Stimulated activated CD4-positive, alpha-beta T cell treated with anti-CD3 and anti-CD28 coated beads, TNF-alpha, amount 100 ng/mL, for 1 hour (primary cell): ENCODE data around the gene HK1.
"Not testable (repeated sequence)": the region's sequence is repeated elsewhere in the genome, so short reads cannot be mapped to it uniquely, and the experiment has no call there.

Experiments used
- DNase-seq, 3 donors: peaks; one replicate each; pipeline ENCODE4 v3.0.0-alpha.2; 2020; ENCODE audit warnings: low read depth in 3 of 3, low spot score in 1 of 3

HK1 gene

DNA sequence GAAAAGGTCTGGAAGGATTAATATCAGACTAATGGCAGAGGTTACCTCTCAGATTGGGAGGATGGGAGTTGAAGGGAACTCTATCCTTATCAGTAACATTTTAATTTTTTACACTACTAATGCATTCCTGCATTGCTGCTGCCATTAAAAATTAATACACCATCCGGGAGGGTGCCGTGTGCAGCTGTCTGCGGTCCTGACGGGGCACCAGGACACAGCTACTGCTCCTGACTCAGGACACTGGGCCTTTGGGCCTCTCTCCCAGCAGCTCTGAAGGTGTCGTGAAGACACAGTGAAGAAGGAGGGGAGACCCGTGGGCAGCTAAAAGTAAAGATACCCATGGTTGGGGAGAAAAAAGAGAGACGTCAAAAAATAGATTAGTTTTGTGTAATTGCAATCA lies 23.4 kb upstream of the HK1 start:
- no peak for DNase-seq

DNA sequence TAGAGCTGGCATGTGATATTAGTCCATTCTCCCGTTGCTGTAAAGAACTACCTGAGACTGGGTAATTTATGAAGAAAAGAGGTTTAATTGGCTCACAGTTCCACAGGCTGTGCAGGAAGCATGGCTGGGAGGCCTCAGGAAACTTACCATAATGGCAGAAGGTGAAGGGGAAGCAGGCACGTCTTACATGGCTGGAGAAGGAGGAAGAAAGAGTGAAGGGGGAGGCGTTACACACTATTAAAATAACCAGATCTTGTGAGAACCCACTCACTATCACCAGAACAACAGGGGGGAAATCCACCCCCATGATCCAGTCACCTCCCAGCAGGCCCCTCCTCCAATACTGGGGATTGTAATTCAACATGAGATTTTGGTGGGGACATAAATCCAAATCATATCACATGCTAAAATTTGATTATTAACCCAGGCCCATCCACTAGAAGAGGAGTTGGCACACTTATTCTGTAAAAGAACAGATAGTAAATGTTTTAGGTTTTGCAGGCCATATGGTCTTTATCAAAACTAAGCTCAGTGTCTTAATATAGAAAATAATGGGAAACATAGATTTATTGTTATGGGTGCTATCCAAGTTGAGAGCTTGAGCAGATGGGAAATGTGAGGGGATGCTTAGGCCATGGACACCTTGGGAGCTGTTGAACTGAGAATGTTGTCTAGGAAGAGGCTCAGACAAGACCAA lies 18.6 kb upstream of the HK1 start:
- DNase-seq: no peak

DNA sequence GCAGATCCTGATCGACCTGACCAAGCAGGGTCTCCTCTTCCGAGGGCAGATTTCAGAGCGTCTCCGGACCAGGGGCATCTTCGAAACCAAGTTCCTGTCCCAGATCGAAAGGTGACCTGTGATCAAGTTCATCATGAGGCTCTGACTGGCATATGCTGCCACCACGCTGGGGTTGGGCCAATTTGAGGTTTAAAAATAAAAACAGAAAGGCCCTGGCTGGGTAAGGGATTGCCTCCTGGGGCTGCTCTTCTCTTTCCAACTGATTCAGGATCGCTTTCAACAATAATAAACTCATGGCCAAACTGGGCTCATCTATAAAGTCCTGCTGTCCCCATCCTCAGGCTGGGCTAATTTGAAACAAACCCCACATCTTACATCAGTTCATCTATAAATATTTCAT lies 17.1 kb upstream of the HK1 start:
- DNase-seq: no peak

DNA sequence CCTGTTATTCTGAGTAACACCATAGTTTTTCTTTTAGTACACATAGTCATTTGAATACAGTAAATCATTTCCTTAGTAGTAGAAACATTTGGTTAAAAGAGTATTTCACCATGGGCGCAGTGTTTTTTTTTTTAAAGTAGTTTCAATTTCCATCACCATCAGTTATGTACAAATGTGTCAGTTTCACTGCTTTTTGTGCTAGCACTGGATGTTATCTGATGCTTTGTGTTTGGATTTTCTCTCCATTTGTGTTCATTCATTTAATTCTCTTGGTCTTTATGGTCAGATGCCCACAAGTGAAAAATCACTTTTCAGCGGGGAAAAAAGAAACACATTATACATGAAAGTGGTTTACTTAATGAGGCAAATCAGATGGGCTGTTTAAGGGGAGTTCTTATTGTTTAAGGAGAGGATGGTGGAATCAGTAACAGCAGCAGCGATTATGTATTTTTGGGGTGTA lies 16.0 kb upstream of the HK1 start:
- DNase-seq: no peak

DNA sequence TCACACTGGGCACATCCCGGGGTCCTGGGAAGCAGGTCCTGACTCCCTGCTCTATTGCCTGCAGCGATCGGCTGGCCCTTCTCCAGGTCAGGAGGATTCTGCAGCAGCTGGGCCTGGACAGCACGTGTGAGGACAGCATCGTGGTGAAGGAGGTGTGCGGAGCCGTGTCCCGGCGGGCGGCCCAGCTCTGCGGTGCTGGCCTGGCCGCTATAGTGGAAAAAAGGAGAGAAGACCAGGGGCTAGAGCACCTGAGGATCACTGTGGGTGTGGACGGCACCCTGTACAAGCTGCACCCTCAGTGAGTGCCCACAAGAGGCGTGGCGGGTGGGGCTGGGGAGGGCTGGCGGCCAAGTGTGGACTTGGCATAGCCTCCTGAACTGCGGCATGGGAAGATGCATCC lies 12.8 kb upstream of the HK1 start:
- no peak for DNase-seq

DNA sequence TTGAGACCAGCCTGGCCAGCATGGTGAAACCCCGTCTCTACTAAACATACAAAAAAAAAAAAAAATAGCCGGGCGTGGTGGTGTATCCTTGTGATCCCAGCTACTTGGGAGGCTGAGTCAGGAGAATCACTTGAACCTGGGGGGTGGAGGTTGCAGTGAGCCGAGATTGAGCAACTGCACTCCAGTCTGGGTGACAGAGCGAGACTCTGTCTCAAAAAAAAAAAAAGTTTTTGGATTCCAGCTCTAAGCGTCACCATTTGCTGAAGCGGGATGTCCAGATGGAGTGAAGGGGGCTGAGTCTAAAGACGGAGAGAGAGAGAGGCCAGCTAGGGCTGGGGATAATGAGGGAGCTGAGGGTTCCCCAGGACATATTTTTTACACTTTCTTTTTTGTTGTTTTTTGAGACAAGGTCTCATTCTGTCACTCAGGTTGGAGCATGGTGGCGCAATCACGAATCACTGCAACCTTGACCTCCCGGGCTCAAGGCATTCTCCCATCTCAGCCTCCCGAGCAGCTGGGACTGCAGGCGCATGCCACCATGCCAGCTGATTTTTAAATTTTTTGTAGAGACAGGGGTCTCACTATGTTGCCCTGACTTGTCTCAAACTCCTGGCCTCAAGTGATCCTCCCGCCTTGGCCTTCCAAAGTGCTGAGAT lies 9.4 kb upstream of the HK1 start:
- no peak for DNase-seq

DNA sequence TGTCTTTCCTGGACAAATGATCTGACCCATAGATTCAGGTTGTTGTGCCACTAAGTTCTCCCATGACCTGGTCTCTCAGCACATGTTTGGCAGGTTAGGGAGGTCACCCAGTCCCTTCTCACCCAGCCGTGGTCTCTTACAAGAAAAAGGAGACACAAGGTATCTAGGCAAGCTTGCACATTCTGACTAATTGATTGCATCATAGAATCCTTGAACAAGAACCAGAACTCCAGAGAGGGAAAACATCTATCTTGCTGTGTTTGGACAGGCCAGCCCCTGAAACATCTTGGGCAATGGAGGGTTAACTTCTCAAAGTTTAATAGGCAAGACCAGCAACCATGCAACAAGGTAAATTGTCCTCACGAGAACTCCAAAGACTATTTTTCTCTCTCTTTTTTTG lies 8.5 kb upstream of the HK1 start:
- no peak for DNase-seq

DNA sequence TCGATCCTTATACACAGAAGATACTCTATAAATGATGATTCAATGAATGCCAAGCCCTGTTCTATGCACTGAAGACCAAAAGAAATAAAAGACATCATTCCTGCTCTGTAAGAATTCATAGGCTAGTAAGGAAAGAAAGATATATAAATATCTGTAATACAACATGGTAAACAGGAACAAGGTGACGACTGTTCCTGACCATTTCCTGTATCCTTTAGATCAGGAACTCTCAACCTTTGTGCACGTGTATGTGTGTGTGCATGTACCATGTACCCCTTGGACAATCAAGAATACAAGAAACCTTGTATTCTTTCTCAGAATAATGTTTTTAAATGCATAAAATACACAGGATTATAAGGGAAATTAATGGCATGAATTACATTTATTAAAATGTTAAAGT lies 7.3 kb upstream of the HK1 start:
- no peak for DNase-seq

DNA sequence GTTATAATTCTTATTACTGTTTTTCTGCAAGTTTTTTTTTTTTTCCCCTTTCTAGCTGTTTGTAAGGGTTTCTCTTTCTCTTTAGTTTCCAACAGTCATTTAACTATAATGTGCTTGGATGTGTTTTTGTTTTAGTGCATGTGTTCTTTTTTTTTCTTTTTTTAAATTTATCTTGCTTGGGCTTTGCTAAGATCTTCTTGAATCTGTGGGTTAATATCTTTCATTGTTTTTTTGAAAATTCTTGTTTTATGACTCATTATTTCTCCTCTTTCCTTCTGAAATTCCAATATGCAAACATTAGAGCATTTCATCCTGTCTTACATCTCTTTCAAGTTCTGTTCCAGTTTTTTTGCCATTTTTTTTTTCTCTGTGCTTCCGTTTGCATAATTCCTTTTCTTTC lies 5.7 kb upstream of the HK1 start:
- no peak for DNase-seq

DNA sequence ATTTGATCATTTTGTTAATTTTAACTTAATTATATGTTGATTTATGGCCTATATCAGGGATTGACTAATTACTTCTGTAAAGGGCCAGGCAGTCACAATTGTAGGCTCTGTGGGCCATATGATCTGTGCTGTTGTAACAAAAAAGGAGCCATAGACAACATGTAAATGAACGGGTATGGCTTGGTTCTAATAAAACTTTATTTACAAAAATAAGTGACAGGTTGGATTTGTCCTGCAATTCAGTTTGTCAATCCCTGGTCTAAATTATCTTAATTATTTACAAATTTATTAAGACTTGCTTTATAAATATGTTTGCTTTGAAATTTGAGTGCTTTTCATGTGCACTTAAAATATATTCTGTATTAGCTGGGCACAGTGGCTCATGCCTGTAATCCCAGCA lies 2.9 kb upstream of the HK1 start:
- DNase-seq: no peak

DNA sequence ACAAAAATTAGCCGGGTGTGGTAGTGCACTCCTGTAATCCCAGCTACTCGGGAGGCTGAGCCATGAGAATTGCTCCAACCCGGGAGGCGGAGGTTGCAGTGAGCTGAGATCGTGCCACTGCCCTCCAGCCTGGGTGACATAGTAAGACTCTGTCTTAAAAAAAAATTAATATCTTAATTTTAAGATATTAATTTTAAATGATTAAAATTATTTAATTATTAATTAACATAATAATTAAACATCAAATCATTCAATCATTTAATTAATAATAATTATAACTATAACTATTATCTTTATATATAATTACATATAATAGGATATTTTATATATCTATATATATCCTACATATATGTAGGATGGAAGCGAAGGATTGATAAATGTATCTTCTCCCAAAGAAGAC lies 1.8 kb upstream of the HK1 start:
- no peak for DNase-seq

DNA sequence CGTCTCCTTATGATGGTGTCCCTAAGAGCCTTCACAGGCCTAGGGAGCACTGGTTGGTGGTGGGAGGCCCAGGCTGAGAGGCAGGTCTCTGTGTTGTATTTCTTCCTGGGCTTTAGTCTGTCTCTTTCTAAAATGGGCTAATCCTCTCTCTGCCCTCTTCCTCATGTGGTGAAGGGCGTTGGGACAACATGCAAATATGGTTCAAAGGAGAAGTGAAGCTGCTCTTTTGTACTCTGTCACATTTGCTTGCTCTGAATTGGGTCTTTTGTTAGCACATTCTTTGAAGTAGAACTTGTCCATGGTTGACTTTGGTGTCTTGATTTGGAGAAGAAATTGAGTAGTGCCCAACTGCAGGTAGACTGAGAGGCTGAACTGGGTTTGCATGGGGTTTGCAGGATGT lies 814 bp downstream of the HK1 start:
- no peak for DNase-seq

DNA sequence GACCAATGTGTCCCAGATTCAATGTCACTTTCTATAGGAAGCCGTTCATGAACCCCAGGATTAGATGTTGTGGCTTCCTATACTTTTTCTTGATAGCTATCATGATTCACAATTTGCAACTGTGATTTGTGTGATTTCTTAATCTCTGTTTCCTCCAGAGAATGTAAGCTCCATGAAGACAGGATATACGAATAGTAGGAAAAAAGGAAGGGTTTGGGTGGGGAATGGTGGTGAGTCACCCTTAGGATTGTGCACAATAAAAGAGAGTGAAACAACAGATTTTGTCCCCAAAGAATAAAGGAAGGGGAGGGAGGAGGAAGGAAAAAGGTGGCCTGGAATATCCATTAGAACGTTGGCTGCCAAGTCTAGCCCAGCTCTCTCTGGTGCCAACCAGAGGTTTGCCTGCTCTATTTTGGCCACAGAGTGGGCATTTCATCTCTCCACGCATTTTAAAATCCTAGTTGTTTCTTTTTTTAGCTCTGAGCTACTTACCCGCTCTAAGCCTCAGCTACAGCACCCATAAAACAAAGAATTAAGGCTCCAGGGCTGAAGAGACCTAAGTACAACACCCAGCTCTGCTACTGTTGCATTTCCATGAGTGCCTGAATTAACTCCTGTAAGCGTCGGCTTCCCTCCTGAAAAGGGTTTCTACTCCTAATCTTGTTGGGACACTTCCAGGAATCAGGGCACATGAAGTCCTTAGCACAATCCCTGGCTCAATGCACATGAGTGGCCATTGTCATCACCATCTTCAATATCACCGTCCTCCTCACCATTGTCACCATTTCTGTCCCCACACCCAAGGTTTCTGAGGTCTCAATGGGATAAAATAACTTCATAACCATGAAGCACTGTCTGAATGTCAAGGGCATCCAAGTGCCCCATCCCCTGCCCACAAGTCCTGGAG lies 3.5 kb downstream of the HK1 start:
- DNase-seq: no peak

DNA sequence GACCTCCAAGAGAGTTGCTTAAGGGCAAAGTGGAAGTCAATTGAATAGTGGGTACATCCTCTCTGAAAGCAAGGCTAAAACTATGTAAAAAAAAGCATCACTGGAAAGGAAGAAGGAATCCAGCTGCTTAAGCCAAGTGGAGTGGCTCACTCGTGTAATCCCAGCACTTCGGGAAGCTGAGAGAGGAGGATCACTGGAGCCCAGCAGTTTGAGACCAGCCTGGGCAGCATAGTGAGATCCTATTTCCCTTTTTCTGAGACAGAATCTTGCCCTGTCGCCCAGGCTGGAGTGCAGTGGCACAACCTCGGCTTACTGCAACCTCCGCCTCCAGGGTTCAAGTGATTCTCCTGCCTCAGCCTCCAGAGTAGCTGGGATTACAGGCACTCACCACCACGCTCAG lies 6.1 kb downstream of the HK1 start:
- not testable (repeated sequence) for DNase-seq

DNA sequence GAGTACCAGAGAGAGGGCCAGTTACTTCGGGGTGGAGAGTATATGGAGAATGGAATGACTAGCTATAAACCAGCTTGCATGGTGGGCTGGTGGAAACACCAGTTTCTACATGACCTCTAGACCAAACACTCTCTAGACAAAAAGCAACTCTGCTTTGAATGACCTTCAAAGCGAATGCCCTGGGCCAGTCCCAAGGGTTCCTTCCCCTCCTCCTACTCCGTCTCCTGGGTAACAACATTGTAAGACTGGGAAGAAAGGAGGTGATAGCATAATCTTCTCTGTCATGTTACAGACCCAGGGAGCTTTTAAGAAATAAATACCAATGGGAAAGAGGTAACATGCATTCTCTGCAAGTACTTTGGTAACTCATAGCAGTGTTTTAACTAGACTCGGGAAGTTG lies 7.4 kb downstream of the HK1 start:
- no peak for DNase-seq

DNA sequence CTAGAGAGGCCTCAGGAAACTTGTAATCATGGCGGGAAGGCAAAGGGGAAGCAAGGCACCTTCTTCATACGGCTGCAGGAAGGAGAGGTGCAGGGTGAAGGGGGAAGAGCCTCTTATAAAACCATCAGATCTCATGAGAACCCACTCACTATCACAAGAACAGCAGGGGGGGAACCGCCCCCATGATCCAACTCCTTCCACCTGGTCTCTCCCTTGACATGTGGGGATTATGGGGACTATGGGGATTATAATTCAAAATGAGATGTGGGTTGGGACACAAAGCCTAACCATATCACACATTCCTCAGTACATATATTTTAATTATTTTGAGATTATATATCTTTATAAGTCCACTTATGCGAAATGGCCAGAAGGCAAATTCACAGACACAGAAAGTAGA lies 8.9 kb downstream of the HK1 start:
- no peak for DNase-seq

DNA sequence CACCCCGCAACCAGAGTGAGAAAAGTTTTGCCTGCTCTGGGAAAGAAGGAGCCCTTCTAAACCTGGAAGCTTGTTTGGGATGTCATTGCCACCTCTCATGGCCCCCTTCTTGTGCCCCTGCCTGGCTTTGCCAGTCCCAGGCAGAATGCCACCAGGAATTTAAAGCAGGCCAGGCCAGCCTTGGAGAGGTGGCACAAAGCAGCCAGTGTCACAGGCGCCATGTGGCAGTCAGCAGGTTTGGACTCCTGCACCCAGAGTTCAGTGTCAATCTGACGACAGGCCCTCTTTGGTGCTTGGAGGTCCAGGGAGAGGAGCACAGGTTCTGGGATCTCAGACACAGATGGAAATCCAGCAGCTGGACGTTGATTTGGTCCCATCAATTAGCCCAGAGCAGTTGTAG lies 12.7 kb downstream of the HK1 start:
- DNase-seq: no peak

DNA sequence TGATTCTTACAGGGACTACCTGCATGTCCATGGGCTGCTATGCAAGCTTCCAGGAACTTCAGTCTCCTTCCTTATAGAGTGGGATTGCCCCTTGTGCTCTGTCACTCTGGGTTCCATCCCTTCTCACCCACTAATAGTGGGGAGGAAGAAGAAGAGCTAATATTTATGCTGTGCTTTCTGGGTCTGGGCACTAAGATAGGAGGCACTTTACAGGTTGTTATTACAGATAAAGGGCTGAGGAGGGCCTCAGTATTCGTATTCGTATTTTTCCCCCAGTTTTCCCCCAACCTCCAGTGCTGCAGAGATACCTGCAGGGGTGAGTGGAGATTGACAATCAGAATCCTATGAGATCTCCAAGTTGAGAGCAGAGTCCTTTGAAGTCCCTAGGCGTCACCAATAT lies 14.2 kb downstream of the HK1 start:
- no peak for DNase-seq

DNA sequence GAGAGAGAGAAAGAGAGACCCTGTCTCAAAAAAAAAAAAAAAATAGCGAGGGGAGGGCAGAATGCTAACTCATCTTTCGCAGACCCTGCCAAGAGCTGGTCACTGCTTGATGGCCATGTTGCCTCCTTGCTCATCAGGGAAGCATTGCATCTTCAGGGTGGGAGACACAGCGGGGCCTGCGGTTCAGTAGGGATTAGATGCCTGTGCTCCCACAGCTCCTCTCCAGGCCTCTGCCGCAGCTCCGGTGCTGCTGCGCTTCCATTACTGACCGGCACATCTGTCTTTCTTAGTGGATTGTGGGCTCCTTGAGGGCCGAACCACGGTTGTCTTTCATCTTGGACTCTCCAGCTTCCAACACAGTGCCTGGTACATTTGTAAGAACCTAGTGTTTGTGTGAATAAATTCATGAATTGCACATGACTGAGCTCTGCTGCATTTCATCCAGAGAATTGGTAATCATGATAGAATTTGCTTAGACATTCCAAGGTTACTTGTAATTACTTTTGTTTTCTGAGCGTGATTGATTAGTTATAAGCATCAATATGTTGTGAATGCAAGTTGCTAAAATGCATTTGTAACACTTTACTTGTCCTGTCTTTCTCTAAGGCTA lies 16.8 kb downstream of the HK1 start:
- DNase-seq: no peak

DNA sequence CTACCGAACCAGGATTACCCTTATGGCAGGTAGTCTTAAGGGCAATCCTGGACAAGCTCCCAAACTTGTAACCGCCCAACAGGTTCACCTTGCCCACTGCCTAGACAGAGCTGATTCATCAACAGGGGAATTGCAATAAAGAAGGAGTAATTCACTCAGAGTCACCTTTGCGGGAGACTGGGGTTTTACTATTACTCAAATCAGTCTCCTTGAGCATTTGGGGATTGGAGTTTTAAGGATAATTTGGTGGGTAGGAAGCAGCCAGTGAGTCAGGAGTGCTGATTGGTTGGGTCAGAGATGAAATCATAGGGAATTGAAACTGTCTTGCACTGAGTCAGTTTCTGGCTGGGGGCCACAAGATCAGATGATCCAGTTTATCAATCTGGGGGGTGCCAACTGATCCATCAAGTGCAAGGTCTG lies 25.3 kb downstream of the HK1 start:
- no peak for DNase-seq

DNA sequence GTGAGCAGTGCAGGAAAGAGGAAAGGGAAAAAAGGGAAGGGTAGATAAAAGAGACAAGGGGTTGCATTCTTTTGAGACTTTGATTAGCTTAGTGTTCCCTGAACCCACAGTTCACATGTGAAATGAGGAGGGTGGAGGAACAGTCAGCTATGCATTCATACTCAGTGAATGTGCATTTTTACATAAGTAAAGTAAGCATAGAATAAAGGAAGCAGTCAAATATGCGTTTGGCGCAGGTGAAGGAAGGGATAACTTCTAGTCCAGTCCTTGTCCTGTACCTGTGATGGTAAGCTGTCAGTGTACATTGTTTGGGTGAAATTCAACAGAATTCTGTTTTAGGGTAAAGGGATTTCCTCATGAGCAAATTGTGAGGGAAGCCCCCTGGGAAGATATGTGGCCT lies 28.1 kb downstream of the HK1 start:
- no peak for DNase-seq

DNA sequence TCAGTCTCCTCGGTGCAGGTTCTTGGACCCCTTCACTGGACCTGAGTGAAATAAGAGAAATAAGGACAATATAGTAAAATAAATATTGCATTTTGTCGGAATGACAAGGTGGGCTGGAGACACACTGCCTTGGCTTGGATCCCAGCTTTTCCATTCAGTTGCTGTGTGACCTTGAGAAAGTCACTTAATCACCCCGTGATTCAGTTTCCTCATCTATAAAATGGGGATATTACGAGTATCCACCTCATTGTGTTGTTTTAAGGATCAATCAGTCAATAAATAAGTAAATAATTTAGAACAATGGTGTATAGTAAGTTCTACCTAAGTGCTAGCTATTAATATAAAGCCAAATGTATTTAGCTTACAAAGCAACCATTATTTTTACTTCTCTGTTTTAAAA lies 29.1 kb downstream of the HK1 start:
- no peak for DNase-seq
